ENCODE measurements around the gene ANXA10. TPM values are rescaled to one million over a fixed set of nuclear protein-coding genes. Genes with fewer than 3 reads are reported as not detected.

ANXA10 gene
- total RNA-seq, 1 donor, result 1.1 TPM

DNA sequence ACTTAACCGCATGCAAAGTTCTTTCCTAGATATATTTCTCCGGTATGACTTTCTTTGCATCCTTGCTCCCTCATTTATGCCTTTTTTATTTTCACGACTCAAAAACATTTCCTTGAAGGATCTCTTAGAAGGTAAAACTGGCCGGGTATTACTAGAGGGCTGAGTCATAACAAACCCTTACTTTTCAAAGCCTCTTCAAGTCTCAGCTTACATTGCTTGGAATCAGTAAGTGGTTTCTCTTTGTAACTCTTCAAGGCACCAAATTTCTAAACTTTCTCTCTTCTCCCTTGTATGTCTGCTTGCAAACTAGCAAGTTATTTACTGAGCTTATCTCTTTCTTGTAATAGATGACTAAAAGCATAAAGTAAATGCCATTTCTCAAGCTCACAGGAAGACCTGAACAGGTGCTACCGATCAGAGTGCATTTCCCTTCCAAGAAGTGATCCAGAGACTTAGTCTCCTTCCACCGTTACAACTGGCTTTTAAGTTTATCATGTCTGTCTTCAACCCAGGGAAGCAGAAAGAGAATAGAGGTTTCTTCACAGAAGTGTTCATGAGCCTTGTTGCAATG is 75.5 kb downstream of the ANXA10 start:
- Histone ChIP-seq H3K4me2 (ENCODE audit: insufficient read depth, low read length) (peak overlapping the region; percentile 20), H4K20me1 (ENCODE audit: insufficient read depth, low read length) (no peaks in the 10 kb centered on the region), H3K4me3 (ENCODE audit: insufficient read depth, low read length) (no peak overlapping the region), H3K4me1 (ENCODE audit: insufficient read depth, low read length) (no peaks in the 10 kb centered on the region), H3K27me3 (ENCODE audit: insufficient read depth, low read length) (no peaks in the 10 kb centered on the region), H2AFZ (ENCODE audit: low read length) (peak overlapping the region; percentile 30), H3K9me3 (ENCODE audit: low read depth, low read length) (no peaks in the 10 kb centered on the region), H3K27ac (ENCODE audit: low read depth, low read length) (no peak overlapping the region), H3K36me3 (ENCODE audit: insufficient read depth, low read length) (no peaks in the 10 kb centered on the region), H3K79me2 (ENCODE audit: insufficient read depth, low read length) (no peaks in the 10 kb centered on the region)
- DNase-seq (ENCODE audit: insufficient read length, low spot score, missing footprints), result no peak
- TF ChIP-seq, protein P1, sequence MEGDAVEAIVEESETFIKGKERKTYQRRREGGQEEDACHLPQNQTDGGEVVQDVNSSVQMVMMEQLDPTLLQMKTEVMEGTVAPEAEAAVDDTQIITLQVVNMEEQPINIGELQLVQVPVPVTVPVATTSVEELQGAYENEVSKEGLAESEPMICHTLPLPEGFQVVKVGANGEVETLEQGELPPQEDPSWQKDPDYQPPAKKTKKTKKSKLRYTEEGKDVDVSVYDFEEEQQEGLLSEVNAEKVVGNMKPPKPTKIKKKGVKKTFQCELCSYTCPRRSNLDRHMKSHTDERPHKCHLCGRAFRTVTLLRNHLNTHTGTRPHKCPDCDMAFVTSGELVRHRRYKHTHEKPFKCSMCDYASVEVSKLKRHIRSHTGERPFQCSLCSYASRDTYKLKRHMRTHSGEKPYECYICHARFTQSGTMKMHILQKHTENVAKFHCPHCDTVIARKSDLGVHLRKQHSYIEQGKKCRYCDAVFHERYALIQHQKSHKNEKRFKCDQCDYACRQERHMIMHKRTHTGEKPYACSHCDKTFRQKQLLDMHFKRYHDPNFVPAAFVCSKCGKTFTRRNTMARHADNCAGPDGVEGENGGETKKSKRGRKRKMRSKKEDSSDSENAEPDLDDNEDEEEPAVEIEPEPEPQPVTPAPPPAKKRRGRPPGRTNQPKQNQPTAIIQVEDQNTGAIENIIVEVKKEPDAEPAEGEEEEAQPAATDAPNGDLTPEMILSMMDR (IDR thresholded peaks at IDR 0.05; ENCODE audit: extremely low read depth, low read depth, low read length), result no peak

DNA sequence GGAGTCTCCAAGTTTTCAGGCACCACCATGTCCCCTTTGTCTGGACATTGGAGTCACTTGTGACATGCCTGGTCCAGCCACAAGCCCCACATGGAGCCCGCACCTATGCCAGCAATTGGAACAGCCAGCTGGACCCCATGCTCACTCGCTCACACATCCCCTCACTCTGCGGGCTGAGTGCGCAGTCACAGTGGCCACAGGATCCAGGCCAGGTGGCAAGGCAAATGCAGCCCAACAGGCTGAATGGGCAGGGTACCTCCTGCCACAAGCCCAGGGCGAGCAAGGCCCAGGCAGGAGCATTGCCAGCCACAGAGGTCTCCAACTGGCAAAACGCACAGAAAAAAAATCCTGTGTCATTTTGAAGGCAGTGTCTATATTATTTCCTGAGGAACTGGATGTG is 82.0 kb downstream of the ANXA10 start:
- Histone ChIP-seq H2AFZ (ENCODE audit: low read length) (no peak overlapping the region), H3K4me2 (ENCODE audit: insufficient read depth, low read length) (no peak overlapping the region), H3K27me3 (ENCODE audit: insufficient read depth, low read length) (no peaks in the 10 kb centered on the region), H3K4me1 (ENCODE audit: insufficient read depth, low read length) (no peaks in the 10 kb centered on the region), H3K79me2 (ENCODE audit: insufficient read depth, low read length) (no peaks in the 10 kb centered on the region), H3K36me3 (ENCODE audit: insufficient read depth, low read length) (no peaks in the 10 kb centered on the region), H3K4me3 (ENCODE audit: insufficient read depth, low read length) (no peak overlapping the region), H3K27ac (ENCODE audit: low read depth, low read length) (no peak overlapping the region), H3K9me3 (ENCODE audit: low read depth, low read length) (no peaks in the 10 kb centered on the region), H4K20me1 (ENCODE audit: insufficient read depth, low read length) (no peaks in the 10 kb centered on the region)
- no peak for DNase-seq (ENCODE audit: insufficient read length, low spot score, missing footprints)
- TF ChIP-seq, protein P1 (IDR thresholded peaks at IDR 0.05; ENCODE audit: extremely low read depth, low read depth, low read length), result no peak

DNA sequence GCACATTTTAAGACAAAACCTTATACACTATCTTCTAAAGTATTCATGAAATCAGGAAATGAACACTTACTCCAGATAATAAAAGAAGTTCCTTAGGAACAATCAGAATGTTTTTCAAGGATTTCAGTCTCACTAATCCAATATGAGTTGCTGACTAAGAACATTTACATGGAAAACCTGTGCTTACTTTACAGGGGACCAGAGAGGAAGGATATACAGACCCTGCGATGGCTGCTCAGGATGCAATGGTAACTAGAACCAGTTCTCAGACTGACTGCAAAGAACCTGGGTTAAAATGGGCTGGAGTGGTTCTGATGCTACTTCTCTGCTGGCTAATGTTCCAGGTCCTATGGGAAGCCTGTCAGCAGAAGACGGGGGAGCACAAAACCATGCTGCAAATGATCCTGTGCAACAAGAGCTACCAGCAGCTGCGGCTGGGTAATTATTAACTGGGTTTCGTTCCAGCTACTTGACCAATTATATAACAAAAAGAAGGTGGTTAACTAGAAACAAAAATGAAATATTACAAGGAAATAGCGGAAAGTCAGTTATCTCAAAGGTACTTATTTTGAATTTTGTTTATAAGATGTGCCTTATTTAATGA is 85.3 kb downstream of the ANXA10 start:
- Histone ChIP-seq H3K27me3 (ENCODE audit: insufficient read depth, low read length) (no peaks in the 10 kb centered on the region), H4K20me1 (ENCODE audit: insufficient read depth, low read length) (no peaks in the 10 kb centered on the region), H3K79me2 (ENCODE audit: insufficient read depth, low read length) (no peaks in the 10 kb centered on the region), H3K27ac (ENCODE audit: low read depth, low read length) (no peak overlapping the region), H3K4me2 (ENCODE audit: insufficient read depth, low read length) (no peak overlapping the region), H3K36me3 (ENCODE audit: insufficient read depth, low read length) (no peaks in the 10 kb centered on the region), H2AFZ (ENCODE audit: low read length) (no peak overlapping the region), H3K9me3 (ENCODE audit: low read depth, low read length) (no peaks in the 10 kb centered on the region), H3K4me1 (ENCODE audit: insufficient read depth, low read length) (no peaks in the 10 kb centered on the region), H3K4me3 (ENCODE audit: insufficient read depth, low read length) (no peak overlapping the region)
- no peak for DNase-seq (ENCODE audit: insufficient read length, low spot score, missing footprints)
- TF ChIP-seq, protein P1 (IDR thresholded peaks at IDR 0.05; ENCODE audit: extremely low read depth, low read depth, low read length), result no peak

DNA sequence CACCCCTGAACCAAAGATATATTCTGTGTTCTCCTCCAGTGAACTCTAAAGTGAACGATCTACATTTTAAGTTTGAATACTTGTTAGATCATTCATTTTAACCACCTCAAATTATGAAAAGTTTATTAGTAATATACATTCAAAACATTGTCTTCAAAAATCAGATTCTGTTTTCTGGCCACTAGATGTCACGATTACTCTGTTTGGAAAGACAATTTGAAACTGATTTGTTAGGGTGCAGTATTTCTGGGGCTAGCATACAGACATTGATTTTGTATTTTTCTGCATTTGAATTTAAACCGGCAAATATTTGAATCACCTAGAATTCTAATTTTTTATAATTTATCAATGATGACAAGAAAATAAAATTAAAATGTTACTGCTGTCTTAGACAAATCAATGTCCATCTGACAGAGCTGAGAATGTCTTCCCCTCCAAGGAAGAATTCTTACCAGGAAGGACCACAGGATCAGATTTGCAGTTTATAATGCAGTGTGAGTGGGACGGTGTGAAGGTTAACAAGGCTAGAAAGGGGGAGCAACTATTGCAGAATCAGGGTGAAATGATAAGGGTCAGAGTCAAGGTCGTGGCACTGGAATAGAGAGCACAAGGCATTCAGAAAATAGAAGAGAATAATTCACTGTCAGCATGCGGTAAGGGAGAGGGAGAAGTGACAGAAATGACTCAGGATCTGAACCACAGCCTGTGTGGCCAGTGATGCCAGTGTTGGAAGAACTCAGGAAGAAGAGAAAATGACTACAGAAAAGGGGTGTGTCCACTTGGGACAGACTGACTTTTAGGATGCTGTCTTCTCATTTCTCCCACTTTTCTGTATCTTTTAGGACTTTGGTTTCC is 91.6 kb downstream of the ANXA10 start:
- Histone ChIP-seq H3K4me2 (ENCODE audit: insufficient read depth, low read length) (peak overlapping the region; percentile 53), H3K4me3 (ENCODE audit: insufficient read depth, low read length) (no peak overlapping the region), H3K9me3 (ENCODE audit: low read depth, low read length) (no peaks in the 10 kb centered on the region), H3K27me3 (ENCODE audit: insufficient read depth, low read length) (no peaks in the 10 kb centered on the region), H4K20me1 (ENCODE audit: insufficient read depth, low read length) (no peaks in the 10 kb centered on the region), H3K27ac (ENCODE audit: low read depth, low read length) (no peak overlapping the region), H2AFZ (ENCODE audit: low read length) (peak overlapping the region; percentile 60), H3K36me3 (ENCODE audit: insufficient read depth, low read length) (no peaks in the 10 kb centered on the region), H3K4me1 (ENCODE audit: insufficient read depth, low read length) (peaks cover 4% of the 10 kb centered on the region), H3K79me2 (ENCODE audit: insufficient read depth, low read length) (no peaks in the 10 kb centered on the region)
- peak; percentile 44 for DNase-seq (ENCODE audit: insufficient read length, low spot score, missing footprints)
- TF ChIP-seq, protein P1 (IDR thresholded peaks at IDR 0.05; ENCODE audit: extremely low read depth, low read depth, low read length), result peak; percentile 69

All from osteoblast (primary cell).